ENCODE measurements around the gene WHAMM. TPM values are rescaled to one million over a fixed set of nuclear protein-coding genes. Genes with fewer than 3 reads are reported as not detected.

The WHAMM gene
- polyA plus RNA-seq, 1 donor (not counting 4 experiments of a cell fraction or from before 2014, with no cell fraction given): 4.7 TPM

DNA sequence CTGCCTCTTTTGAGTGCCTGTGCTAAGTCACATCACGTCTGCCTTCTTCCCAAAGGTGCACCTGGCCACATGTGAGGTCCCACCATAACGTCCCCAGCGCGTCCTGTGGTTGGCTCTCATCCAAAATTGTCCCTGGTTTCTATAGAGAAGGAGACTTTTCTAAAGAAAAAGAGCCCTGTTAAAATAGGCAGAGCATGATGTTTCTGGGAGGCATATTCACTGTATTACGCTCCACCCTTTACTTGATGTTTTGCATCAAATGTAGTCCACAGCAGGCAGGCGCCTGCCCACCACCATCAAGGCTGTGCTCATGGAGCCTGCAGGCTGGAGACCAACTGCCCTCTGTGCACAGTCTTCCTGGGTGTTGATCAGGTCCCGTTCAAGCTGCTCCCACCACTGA is 36.3 kb downstream of the WHAMM start:
- Histone ChIP-seq H4K20me1 (ENCODE audit: control insufficient read depth, extremely low read depth, insufficient read depth, low read length) (no peaks in the 10 kb centered on the region), H3K4me3 (ENCODE audit: control insufficient read depth in 2 of 3, extremely low read depth in 1 of 3, insufficient read depth in 2 of 3, low read depth in 1 of 3, low read length in 3 of 3) (no peak overlapping the region), H2AFZ (ENCODE audit: control insufficient read depth, low read length) (no peak overlapping the region), H3K27me3 (ENCODE audit: control insufficient read depth, extremely low read depth, insufficient read depth, low read length) (no peaks in the 10 kb centered on the region), H3K9me3 (ENCODE audit: control insufficient read depth, low read depth, low read length) (no peaks in the 10 kb centered on the region), H3K4me2 (ENCODE audit: control insufficient read depth, extremely low read depth, insufficient read depth, low read depth, low read length) (no peak overlapping the region), H3K27ac (ENCODE audit: control insufficient read depth, insufficient read depth, low read length) (no peak overlapping the region), H3K9me1 (ENCODE audit: control insufficient read depth, extremely low read depth, insufficient read depth, low read length) (no peaks in the 10 kb centered on the region), H3K4me1 (ENCODE audit: control insufficient read depth, extremely low read depth, insufficient read depth, low read length) (peaks cover 27% of the 10 kb centered on the region), H3K9ac (ENCODE audit: control insufficient read depth, extremely low read depth, insufficient read depth, low read length) (no peak overlapping the region), H3K79me2 (ENCODE audit: control insufficient read depth, insufficient read depth, low read length) (no peaks in the 10 kb centered on the region), H3K36me3 (ENCODE audit: control insufficient read depth in 2 of 2, extremely low read depth in 1 of 2, insufficient read depth in 2 of 2, low read length in 2 of 2) (no peaks in the 10 kb centered on the region)
- TF ChIP-seq EZH2 (IDR thresholded peaks at IDR 0.05; ENCODE audit: low read length): no peak
- TF ChIP-seq, protein P1, sequence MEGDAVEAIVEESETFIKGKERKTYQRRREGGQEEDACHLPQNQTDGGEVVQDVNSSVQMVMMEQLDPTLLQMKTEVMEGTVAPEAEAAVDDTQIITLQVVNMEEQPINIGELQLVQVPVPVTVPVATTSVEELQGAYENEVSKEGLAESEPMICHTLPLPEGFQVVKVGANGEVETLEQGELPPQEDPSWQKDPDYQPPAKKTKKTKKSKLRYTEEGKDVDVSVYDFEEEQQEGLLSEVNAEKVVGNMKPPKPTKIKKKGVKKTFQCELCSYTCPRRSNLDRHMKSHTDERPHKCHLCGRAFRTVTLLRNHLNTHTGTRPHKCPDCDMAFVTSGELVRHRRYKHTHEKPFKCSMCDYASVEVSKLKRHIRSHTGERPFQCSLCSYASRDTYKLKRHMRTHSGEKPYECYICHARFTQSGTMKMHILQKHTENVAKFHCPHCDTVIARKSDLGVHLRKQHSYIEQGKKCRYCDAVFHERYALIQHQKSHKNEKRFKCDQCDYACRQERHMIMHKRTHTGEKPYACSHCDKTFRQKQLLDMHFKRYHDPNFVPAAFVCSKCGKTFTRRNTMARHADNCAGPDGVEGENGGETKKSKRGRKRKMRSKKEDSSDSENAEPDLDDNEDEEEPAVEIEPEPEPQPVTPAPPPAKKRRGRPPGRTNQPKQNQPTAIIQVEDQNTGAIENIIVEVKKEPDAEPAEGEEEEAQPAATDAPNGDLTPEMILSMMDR (optimal IDR thresholded peaks at IDR 0.05 in 1 of 3, IDR thresholded peaks at IDR 0.05 in 1 of 3, conservative IDR thresholded peaks at IDR 0.05 in 1 of 3; ENCODE audit: extremely low read depth in 1 of 3, insufficient read depth in 2 of 3, low read length in 3 of 3): no peak
- no peak for DNase-seq (ENCODE audit: low read depth, low spot score)
- dilution Hi-C loops (cut with MboI; ENCODE audit: extremely low pct_ligation_motif_present, low sequenced_read_pairs): loop anchor here (5.0 kb wide), 1 partner anchor 157 kb away; no protein-coding TSS in a partner anchor
- FAIRE-seq: no peak

DNA sequence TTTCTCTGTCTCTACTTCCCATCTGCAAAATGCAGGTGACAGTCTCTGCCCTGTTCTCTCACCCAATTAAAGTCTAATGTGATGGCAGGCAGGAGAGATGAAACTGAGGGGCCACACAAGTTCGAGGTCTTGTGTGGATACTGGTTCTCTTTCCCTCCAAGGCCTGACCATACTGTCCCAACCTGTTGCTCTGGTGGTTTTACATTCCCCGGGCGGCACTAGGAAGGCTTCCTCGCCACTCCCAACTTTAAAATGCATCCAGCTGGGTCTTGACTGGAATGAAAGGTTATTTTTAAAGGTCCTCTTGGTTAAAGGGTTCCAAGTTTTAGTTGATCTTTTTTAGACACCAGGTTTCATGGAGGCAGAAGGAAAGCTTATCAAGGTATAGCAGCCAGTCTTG is 37.2 kb downstream of the WHAMM start:
- Histone ChIP-seq H3K9ac (ENCODE audit: control insufficient read depth, extremely low read depth, insufficient read depth, low read length) (no peak overlapping the region), H3K27me3 (ENCODE audit: control insufficient read depth, extremely low read depth, insufficient read depth, low read length) (no peaks in the 10 kb centered on the region), H4K20me1 (ENCODE audit: control insufficient read depth, extremely low read depth, insufficient read depth, low read length) (no peaks in the 10 kb centered on the region), H3K27ac (ENCODE audit: control insufficient read depth, insufficient read depth, low read length) (no peak overlapping the region), H3K4me2 (ENCODE audit: control insufficient read depth, extremely low read depth, insufficient read depth, low read depth, low read length) (no peak overlapping the region), H3K9me3 (ENCODE audit: control insufficient read depth, low read depth, low read length) (no peaks in the 10 kb centered on the region), H3K9me1 (ENCODE audit: control insufficient read depth, extremely low read depth, insufficient read depth, low read length) (no peaks in the 10 kb centered on the region), H3K36me3 (ENCODE audit: control insufficient read depth in 2 of 2, extremely low read depth in 1 of 2, insufficient read depth in 2 of 2, low read length in 2 of 2) (no peaks in the 10 kb centered on the region), H3K4me1 (ENCODE audit: control insufficient read depth, extremely low read depth, insufficient read depth, low read length) (peaks cover 27% of the 10 kb centered on the region), H2AFZ (ENCODE audit: control insufficient read depth, low read length) (no peak overlapping the region), H3K4me3 (ENCODE audit: control insufficient read depth in 2 of 3, extremely low read depth in 1 of 3, insufficient read depth in 2 of 3, low read depth in 1 of 3, low read length in 3 of 3) (no peak overlapping the region), H3K79me2 (ENCODE audit: control insufficient read depth, insufficient read depth, low read length) (no peaks in the 10 kb centered on the region)
- no peak for FAIRE-seq
- TF ChIP-seq, protein P1 (optimal IDR thresholded peaks at IDR 0.05 in 1 of 3, IDR thresholded peaks at IDR 0.05 in 1 of 3, conservative IDR thresholded peaks at IDR 0.05 in 1 of 3; ENCODE audit: extremely low read depth in 1 of 3, insufficient read depth in 2 of 3, low read length in 3 of 3): no peak
- no peak for TF ChIP-seq EZH2 (IDR thresholded peaks at IDR 0.05; ENCODE audit: low read length)
- no peak for DNase-seq (ENCODE audit: low read depth, low spot score)
- dilution Hi-C loops (cut with MboI; ENCODE audit: extremely low pct_ligation_motif_present, low sequenced_read_pairs): loop anchor here (5.0 kb wide), 1 partner anchor 156 kb away; no protein-coding TSS in a partner anchor

Data from keratinocyte (primary cell).